GM21367 (cell line): ENCODE data around the gene HOXC4.
"Not testable (repeated sequence)": the region's sequence is repeated elsewhere in the genome, so short reads cannot be mapped to it uniquely, and the experiment has no call there.

Experiments
- ATAC-seq: cut with Tn5 transposase; IDR thresholded peaks from one replicate; pipeline ENCODE4 v1.9.1; 2021; ENCODE audit not compliant: unreplicated experiment

Gene HOXC4

GRCh38 chr12:54039417-54040147, 14.1 kb upstream of the HOXC4 start:
- ATAC-seq: no peak

GRCh38 chr12:54040148-54040494, 13.5 kb upstream of the HOXC4 start:
- ATAC-seq: no peak

GRCh38 chr12:54040648-54041047, 13.0 kb upstream of the HOXC4 start:
- no peak for ATAC-seq

GRCh38 chr12:54041097-54041690, 12.4 kb upstream of the HOXC4 start:
- ATAC-seq: no peak

- not testable (repeated sequence) for ATAC-seq
Measured at GRCh38 chr12:54042033-54042432, 11.6 kb upstream of the HOXC4 start.

- ATAC-seq: no peak
Measured at GRCh38 chr12:54042970-54043853, 10.4 kb upstream of the HOXC4 start.

GRCh38 chr12:54044425-54045103, 9.1 kb upstream of the HOXC4 start:
- no peak for ATAC-seq

GRCh38 chr12:54045401-54045800, 8.2 kb upstream of the HOXC4 start:
- no peak for ATAC-seq

GRCh38 chr12:54045868-54046521, 7.6 kb upstream of the HOXC4 start:
- no peak for ATAC-seq

GRCh38 chr12:54046809-54047159, 6.9 kb upstream of the HOXC4 start:
- no peak for ATAC-seq

- no peak for ATAC-seq
Measured at GRCh38 chr12:54047160-54047963, 6.3 kb upstream of the HOXC4 start.

GRCh38 chr12:54047964-54048303, 5.7 kb upstream of the HOXC4 start:
- ATAC-seq: no peak

- ATAC-seq: no peak
Measured at GRCh38 chr12:54048406-54049093, 5.1 kb upstream of the HOXC4 start.

GRCh38 chr12:54049108-54049507, 4.5 kb upstream of the HOXC4 start:
- ATAC-seq: no peak

- ATAC-seq: no peak
Measured at GRCh38 chr12:54050482-54050810, 3.2 kb upstream of the HOXC4 start.

- no peak for ATAC-seq
Measured at GRCh38 chr12:54051026-54051842, 2.4 kb upstream of the HOXC4 start.

GRCh38 chr12:54051874-54052437, 1.7 kb upstream of the HOXC4 start:
- ATAC-seq: no peak

- ATAC-seq: peak; percentile 5
Measured at GRCh38 chr12:54052438-54053002, 1.1 kb upstream of the HOXC4 start.
